Ishikawa (cell line): ENCODE data around the gene GMDS.

Source experiments
- CEBPB ChIP-seq: IDR thresholded peaks from 2 replicates; pipeline ENCODE4 v1.6.1; 2012
- CREB1 ChIP-seq: IDR thresholded peaks from 2 replicates; pipeline ENCODE4 v1.6.1; 2012; ENCODE audit warnings: low read depth
- EGR1 ChIP-seq: IDR thresholded peaks from 2 replicates; pipeline ENCODE4 v1.6.1; 2012
- EP300 ChIP-seq: IDR thresholded peaks from 2 replicates; pipeline ENCODE4 v1.6.1; 2012; ENCODE audit warnings: borderline replicate concordance
- FOXM1 ChIP-seq: IDR thresholded peaks from 2 replicates; pipeline ENCODE4 v1.6.1; 2012; ENCODE audit warnings: low read depth, borderline replicate concordance
- MAX ChIP-seq: IDR thresholded peaks from 2 replicates; pipeline ENCODE4 v1.6.1; 2012
- NFIC ChIP-seq: IDR thresholded peaks from 2 replicates; pipeline ENCODE4 v1.6.1; 2012
- RAD21 ChIP-seq: IDR thresholded peaks from 2 replicates; pipeline ENCODE4 v1.6.1; 2012; ENCODE audit warnings: low read depth
- REST ChIP-seq: IDR thresholded peaks from 2 replicates; pipeline ENCODE4 v1.6.1; 2012; ENCODE audit warnings: low read depth, mild to moderate bottlenecking
- TAF1 ChIP-seq: IDR thresholded peaks from 2 replicates; pipeline ENCODE4 v1.6.1; 2012; ENCODE audit warnings: low read depth, mild to moderate bottlenecking
- TCF12 ChIP-seq: IDR thresholded peaks from 2 replicates; pipeline ENCODE4 v1.6.1; 2012; ENCODE audit warnings: low read depth
- TEAD4 ChIP-seq: IDR thresholded peaks from 2 replicates; pipeline ENCODE4 v1.6.1; 2012
- USF1 ChIP-seq: IDR thresholded peaks from 2 replicates; pipeline ENCODE4 v1.6.1; 2012
- YY1 ChIP-seq: IDR thresholded peaks from 2 replicates; pipeline ENCODE4 v1.6.1; 2012; ENCODE audit warnings: low read depth
- ZBTB7A ChIP-seq: IDR thresholded peaks from 2 replicates; pipeline ENCODE4 v1.6.1; 2012; ENCODE audit warnings: low read depth

GMDS gene

GRCh38 chr6:1665214-1665613 is 580.2 kb downstream of the GMDS start:
- TF ChIP-seq EGR1: no peak
- TF ChIP-seq FOXM1: no peak

GRCh38 chr6:1664329-1664728 is 581.1 kb downstream of the GMDS start:
- TF ChIP-seq EGR1 (no peak), ZBTB7A (no peak), CREB1 (no peak), CEBPB (no peak), USF1 (no peak), MAX (no peak), NFIC (no peak), TEAD4 (no peak), REST (no peak), RAD21 (no peak), FOXM1 (no peak), TAF1 (no peak), TCF12 (no peak), YY1 (no peak), EP300 (no peak)

- TF ChIP-seq USF1 (no peak), EP300 (no peak), TCF12 (no peak), NFIC (no peak), FOXM1 (no peak), MAX (no peak), ZBTB7A (no peak), RAD21 (no peak), CREB1 (no peak), CEBPB (no peak), REST (no peak), EGR1 (no peak), TEAD4 (no peak), TAF1 (no peak), YY1 (no peak)
Measured at GRCh38 chr6:1663511-1663910, 581.9 kb downstream of the GMDS start.

- TF ChIP-seq YY1 (no peak), REST (no peak)
Measured at GRCh38 chr6:1662534-1662933, 582.9 kb downstream of the GMDS start.

- no peak for TF ChIP-seq CREB1
- no peak for TF ChIP-seq REST
- TF ChIP-seq TAF1: no peak
- TF ChIP-seq TEAD4: no peak
- TF ChIP-seq EP300: no peak
- no peak for TF ChIP-seq MAX
- TF ChIP-seq YY1: no peak
- TF ChIP-seq EGR1: no peak
- TF ChIP-seq NFIC: no peak
- TF ChIP-seq RAD21: no peak
- TF ChIP-seq FOXM1: no peak
- TF ChIP-seq CEBPB: no peak
Measured at GRCh38 chr6:1659816-1660215, 585.6 kb downstream of the GMDS start.
